ENCODE measurements around the gene ORMDL2.

Gene ORMDL2, protein sequence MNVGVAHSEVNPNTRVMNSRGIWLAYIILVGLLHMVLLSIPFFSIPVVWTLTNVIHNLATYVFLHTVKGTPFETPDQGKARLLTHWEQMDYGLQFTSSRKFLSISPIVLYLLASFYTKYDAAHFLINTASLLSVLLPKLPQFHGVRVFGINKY

DNA sequence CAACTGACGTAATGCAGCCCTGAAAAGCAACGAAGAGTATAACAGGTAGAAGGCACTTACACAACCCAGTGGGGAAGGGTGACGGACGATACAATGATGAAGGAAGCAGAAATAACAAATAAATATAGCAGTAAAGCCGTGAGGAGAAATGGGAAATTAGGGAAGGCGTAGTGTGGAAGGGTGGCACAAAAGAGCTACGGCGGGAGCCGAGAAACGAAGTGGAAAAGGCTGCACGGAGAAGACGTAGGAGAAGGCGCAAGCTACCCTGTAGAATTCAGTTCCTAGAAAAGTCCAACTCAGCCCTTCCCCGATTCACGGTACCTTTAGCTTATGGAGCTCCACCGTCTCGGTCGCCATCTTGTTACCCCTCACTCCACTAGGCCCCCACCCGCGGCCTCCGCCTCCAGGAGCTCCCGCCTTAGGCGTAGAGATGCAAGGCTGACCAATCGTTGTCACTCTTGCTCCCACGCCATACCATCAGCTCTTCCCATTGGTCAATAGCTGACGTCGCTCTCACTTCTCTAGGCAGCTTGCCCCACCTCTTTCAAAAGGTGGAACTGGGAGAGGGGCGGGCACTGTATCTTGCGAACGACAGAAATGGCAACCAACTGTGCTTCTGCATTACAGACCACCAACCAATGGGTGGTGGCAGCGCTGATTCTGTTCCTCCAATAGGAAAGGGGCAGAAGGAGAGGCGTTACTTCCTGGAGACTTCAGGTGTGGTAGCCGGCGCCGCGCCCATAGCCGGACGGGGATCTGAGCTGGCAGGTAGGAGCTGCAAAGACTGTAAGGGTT lies at the start of gene ORMDL2, which contains the start of gene SARNP:
Gene ORMDL2, plus strand, starts transcription at position 697 of the 795 bp plus-strand sequence. CDS start 959 bp downstream, outside the sequence.
Gene SARNP, minus strand, starts transcription at position 380 of the 795 bp plus-strand sequence. Its CDS starts 23 bp downstream, at position 357.
- DNase-seq: peak; percentile 90 to 100

DNA sequence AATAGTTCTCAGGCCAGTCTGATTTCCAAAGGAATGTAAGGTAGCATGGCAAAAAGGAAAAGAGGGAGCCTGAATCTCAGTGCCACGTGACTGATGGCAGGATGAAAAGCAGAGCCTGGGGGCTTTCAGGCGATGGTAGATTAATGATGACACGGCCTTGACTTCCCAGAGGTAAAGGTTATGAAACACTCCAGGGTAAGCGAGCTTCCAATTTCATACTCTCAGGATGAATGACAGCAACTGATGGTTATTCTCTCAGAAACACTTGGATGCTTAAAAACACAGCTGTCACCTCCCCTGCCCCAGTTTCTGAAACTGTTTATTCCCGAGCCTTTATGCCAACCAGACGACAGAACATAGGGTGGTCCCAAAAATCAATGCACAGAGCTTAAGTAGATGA lies 46.1 kb upstream of the ORMDL2 start:
- DNase-seq: no peak

DNA sequence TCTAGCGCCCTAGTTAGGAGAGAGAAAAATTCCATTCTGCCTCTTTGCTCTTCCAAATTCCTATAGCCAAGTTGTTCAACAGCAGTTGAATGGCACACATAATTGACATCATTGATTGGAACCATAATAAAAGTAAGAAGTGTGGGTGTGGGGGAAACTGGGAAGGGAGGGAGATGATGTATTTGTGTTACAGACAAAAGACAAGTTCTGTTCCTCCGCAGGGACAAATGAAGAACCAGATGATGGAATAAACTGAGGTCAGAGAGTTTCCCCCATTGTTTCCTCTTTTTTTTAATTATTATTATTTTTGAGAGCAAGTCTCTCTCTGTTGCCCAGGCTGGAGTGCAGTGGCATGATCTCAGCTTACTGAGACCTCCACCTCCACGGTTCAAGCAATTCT lies 40.0 kb upstream of the ORMDL2 start:
- DNase-seq: no peak

DNA sequence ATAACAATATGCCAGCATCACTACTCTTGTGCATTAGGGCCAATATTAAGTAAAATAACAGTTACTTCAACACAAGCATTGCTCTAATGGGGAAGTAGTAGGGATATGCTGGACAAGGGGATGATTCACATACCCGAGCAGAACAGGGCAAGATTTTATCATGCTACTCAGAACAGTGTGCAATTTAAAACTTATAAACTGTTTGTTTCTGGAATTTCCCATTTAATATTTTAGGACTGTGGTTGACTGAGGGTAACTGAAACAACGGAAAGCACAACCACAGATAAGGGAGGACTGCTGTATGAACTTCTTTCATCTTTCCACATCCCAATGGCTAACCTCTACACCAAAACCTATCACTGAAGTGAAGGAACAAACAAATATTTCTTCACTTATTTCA lies 37.2 kb upstream of the ORMDL2 start:
- DNase-seq: no peak

DNA sequence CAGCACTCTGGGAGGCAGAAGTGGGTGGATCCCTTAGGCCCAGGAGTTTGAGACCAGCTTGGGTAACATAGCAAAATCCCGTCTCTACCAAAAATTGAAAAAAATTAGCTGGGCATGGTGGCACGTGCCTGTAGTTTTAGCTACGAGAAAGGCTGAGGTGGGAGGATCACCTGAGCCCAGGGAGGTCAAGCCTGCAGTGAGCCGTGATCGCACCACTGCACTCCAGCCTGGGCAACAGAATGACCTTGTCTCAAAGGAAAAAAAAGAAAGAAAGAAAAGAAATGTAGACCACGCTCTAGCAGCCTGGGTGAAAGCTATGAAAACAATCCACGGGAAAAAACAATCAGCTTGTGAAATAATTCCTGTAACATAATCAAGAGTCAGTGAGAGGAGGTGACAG lies 29.3 kb upstream of the ORMDL2 start:
- no peak for DNase-seq

DNA sequence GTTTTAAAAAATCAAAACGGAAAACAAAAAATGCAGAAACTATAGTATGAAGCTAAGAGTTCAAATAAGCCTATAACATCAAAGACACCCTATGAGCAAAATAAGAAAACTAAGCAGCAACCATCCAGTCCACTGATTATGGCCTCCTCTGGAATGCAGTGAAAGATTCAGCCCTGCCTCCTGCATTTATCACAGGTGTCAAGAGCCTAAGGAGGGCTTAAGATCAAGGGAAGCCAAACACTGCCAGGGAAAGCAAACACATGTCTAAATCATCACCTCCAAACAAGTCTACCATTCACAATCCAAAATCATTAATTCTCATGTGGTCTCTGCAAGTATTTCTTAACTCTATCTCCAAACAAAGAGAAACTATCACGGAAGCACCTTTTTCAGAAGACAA lies 28.7 kb upstream of the ORMDL2 start:
- no peak for DNase-seq

DNA sequence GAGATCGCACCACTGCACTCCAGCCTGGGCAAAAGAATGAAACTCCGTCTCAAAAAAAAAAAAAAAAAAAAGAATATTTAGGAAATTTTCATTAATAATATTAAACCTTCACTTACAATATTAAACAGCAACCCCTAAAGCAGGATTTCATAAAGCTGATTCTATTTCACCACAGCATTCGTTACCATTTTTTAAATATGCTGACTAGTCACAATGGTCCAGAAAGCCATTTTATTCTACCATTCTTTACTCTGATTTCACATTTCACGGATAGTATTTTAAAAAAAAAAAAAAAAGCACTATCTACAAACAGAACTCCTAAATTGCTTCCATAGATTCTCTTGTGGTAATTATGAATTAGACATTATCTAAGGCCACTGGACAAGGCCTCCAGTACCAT lies 27.9 kb upstream of the ORMDL2 start:
- DNase-seq: no peak

DNA sequence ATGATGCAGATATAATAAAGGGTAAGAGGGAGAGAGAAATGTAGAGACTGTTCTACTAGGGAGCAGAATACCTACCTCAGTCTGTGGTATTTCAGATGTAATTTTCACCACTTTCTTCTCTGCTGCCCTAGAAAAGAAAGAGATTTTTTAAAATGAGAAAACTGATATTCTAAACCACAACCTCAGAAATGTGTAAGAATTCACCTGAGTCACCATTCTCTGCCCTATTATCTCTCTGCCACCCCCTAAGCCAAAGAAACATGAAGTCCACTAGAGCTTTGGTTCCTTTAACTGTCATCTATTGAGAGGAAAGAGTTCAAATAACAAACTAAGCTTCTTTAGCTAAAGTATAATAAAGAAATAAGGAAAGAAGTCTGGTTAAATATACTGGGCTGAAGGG lies 21.9 kb upstream of the ORMDL2 start:
- DNase-seq: no peak

DNA sequence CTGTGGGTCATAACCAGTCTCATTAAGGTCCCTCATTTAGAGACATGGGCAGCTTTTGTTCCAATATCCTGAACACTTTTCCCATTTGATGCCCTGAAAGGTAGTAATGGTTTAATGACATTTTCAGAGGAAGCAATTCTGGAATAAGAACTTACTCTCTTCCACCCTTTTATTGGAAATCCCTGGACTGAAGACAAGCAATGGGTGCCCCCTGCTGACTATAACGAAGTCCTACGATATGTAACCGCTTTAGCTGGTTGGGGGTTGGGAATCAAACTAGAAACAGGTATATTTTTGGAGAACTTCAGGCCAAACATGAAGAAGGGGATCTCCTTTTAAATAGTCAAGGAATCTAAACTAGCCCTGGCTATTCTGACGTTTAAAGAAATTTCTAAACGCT lies 20.8 kb upstream of the ORMDL2 start:
- peak in 1 of 2 donors; percentile 36 for DNase-seq

DNA sequence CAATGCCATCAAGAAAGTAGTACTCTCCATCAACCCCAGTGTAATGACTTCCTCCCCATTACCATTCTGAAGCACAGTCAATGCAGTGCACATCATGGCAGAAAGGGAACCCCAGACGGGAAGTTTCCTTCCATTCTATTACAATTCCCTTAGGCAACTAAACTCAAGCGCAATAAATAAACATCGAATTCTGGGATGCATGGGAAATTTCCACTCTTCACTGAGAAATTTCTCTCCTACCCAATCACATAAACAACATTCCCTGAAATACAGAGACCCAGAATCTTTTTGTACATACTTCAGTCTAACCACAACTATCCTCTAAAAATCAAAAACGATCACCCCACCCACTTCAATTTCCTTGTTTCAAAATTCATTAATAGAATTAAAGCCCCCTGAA lies 20.3 kb upstream of the ORMDL2 start:
- no peak for DNase-seq

DNA sequence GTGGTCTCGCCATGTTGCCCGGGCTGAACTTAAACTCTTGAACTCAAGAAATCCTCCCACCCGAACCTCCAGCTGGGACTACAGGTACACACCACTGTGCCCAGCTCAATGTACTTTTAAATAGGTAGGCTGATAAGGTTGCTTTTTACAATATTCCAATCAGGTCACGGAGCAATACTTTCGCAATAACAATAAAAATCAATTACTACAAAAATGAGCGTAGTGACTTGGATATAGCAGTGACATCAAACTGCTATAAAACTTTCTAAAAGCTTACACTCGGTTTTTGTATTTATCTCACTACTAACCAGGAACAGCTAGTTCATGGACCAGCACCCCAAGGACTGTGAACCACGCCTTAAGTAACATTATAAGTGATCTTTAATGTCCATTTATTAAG lies 10.9 kb upstream of the ORMDL2 start:
- no peak for DNase-seq

DNA sequence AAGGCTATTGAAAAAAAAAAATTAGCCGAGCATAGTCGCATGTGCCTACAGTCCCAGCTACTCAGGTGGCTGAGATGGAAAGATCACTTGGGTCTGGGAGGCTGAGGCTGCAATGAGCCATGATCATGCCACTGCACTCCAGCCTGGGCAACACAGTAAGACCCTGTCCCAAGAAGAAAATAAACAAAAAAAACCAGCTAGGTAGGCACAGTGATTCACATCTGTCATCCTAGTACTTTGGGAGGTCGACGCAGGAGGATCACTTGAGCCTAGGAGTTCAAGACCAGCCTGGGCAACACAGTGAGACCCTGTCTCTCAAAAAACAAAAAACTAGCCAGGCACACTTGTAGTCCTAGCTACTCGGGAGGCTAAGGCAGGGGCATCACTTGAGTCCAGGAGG lies 8.6 kb upstream of the ORMDL2 start:
- no peak for DNase-seq

DNA sequence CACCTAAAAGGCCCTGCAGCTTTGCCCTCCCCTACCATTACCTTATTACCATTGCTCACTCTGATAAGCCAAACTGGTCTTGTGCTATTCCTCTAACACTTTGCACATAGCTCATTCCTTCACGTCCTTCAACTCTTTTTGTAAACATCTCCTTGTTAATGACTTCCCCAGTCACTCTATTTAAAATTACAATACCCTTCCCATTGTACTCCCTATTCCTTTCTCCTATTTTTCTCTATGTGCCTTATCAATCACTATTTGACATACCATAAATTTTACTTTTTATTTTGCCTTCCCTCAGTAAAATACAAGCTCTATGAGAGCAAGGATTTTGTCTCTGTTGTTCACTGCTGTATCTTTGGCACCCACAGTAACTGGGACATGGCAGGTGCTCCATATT lies 5.8 kb upstream of the ORMDL2 start:
- DNase-seq: no peak

DNA sequence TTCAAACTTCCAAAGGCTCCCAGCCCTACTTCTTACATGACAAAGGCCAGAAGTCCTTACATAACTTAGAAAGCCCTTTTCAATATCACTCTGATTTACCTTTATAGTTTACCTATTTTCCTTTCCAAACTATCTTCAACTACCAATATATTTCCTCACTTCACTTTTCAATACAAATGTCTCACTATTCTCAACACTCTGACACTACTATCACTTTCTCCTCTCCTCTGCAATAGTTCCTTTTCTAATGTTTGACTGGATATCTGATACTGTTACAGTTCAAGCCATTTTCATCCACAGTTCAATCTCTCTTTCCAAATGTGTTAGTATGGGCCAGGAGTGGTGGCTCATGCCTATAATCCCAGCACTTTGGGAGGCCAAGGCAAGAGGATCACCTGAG lies 3.6 kb upstream of the ORMDL2 start:
- DNase-seq: no peak

DNA sequence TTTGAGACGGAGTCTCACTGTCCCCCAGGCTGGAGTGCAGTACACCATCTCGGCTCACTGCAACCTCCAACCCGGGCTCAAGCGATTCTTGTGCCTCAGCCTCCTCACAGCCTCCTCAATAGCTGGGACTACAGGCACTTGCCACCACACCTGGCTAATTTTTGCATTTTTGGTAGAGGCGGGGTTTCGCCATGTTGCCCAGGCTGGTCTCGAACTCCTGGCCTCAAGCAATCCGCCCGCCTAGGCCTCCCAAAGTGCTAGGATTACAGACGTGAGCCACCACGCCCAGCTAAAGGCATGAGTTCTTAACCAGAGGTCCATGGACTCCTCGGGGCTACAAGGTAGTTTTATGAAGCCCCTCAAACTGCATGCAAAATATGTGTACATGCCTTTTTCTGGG lies 2.4 kb upstream of the ORMDL2 start:
- DNase-seq: no peak

DNA sequence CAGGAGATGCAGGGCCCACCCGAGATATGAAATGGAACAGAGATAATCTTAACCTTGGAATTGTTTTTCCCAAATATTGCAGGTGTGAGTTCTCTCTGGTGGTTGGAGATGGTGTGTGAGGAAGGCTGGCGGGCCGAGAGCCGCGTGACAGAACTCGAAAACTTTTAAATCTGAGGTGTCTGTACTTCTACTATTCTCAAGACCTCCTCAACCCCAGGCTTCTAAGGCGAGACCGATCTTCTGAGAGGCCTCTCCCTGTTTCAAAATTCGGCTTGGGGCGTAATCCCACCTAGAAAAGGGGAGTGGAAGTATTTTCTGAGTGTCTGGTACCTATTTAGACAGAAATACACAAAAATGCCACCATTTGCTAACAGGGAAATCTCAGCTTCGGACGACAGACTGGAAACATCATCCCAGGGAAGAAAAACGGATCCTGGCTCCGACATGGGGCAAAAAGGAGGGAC lies 928 bp upstream of the ORMDL2 start:
- DNase-seq: no peak

DNA sequence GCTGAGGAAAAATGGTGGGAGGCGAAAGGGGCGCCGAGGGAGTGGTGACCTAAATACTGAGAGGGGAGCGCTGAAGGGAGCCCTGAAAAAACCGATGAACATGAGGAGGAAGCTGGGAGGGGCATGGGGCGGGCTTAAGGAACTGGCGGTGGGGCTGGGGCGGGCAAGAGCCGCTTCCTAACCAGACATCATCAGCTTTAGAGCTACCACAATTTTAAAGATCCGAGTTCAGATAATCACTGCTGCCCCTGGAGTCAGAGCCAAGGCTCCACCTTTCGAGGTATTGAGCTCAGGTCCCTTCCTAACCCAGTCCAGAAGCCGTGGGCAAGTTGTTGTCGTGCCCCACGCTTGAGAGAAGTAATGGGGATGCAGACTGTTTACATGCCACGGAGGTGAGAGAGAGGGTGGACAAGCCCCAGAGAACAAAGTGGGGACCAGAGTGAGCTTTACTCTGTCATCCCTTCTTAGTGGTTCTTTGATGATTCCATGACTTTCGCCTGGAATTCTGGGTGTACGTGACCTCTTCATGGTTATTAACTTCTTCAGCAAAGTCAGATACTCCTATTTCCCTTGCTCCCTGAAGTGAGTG lies 393 bp downstream of the ORMDL2 start:
- peak in 1 of 2 donors; percentile 93 for DNase-seq

DNA sequence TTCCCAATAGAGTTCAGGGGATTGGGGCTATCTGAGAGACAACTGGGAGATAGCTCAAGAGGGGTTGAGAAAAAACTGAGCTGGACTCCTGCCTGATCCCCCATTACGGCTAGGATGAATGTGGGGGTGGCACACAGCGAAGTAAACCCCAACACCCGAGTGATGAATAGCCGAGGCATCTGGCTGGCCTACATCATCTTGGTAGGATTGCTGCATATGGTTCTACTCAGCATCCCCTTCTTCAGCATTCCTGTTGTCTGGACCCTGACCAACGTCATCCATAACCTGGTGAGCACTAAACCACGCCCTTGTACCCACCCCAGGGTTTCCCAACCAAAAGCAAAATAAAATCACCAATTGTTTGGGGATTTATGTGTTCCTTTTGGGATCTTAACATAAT lies 1.0 kb downstream of the ORMDL2 start:
- no peak for DNase-seq

DNA sequence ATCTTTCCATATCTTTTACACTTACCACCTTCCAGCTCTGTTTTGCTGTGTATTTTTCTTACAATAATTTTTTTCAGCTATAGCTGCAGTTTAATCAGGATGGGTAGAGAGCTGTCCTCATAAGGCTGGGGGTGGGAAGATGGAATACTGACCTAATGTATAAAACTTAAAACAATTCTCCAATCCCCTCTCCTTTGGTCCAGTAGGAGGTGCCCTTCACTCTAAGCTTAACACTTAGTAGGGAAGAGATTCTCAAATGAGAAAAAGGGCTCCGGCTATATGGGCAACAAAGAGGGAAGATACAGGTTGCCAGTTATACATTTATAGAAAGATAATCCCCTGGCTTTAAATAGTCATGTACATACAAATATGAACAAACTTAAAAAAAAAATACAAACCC lies 2.8 kb downstream of the ORMDL2 start:
- no peak for DNase-seq

DNA sequence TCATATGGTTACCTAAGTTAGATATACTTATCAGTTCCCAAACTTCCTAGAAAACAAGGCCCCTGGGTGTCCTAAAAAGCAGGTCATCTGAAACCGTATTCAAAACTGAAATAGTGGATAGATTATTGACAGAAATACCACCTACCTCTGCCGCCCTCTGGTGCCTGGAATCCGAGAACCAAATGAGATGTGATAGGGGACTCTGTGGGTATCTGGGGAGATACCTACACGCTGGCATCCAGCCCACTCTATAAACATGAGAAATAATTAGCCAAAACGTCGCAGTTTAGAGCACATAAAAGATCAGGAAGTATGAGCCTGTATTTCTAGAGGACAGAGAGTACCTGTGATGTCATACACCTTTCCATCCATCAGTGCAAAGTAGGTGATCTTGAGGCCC lies 4.4 kb downstream of the ORMDL2 start:
- no peak for DNase-seq

DNA sequence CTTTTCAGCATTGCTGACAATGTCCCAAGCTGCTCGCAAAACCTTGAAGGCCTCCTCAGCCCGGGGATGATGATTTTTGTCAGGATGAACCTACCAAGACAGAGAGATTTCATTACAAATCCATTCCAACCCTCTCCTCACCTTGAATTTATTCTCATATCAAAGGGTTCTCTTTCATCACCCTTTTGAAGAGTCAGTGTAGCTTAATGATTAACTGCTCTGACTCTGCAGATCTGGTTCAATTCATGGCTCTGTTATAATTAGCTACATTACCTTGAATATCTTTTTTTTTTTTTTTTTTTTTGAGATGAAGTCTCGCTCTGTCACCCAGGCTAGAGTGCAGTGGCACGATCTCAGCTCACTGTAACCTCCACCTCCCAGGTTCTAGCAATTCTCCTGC lies 5.6 kb downstream of the ORMDL2 start:
- no peak for DNase-seq

DNA sequence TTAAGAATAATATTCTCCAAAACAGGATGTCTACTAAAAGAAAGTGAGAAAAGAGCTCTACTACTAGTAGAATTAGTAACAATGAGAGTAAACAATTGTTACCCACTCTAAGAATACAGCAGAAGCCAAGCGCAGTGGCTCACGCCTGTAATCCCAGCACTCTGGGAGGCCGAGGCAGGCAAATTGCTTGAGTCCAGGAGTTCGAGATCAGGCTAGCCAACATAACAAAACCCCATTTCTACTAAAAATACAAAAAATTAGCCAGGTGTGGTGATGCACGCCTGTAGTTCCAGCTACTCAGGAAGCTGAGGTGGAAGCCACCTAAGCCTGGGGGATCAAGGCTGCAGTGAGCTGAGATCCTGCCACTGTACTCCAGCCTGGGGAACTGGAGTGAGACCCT lies 6.9 kb downstream of the ORMDL2 start:
- no peak for DNase-seq

DNA sequence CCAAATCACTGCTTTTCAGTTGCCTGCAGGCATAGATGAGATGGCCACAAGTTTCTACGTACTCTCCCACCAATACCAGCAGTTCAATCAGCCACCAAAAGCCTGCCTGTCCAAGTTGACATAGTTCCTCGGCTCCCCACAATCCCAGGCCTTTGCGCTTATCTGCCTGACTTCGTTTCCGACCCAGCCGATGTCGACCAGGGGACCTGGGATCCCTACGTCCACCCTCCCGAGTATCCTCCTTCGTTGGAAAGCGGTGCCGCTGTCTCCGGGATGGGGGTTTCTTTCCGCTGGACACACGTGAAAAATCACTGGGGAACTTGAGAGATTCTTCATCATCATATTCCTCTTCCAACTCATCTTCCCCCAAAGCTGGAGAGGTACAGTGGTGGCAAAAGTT lies 10.0 kb downstream of the ORMDL2 start:
- no peak for DNase-seq

DNA sequence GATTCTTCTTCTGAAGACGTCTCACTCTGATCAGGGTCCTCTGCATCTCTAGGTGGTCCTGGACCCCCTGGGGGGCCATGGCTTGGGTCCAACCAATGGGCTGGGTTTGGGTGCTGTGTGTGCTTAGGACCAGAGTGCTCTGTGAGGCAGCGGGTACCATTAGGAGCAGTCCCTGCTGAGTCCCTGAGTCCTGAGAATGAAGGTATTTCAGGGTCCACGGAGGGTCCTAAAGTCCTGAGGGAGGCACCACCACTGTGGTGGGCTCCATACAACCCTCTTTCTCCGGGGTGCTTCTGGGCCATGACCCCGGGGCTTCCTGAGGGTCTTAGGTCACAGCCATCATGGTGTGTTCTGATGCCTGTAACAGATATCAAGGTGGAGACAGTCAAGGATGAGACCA lies 10.5 kb downstream of the ORMDL2 start:
- no peak for DNase-seq
